Lower leg skin (tissue), 3 donors: ENCODE data around the gene TTC5.

Source experiments
- CTCF ChIP-seq, 3 donors: fragments of 450-650 bp; IDR thresholded peaks; one replicate each; pipeline ENCODE4 v1.5.1; 2016; ENCODE audit warnings: antibody characterized with exemption in 3 of 3, mild to moderate bottlenecking in 3 of 3, moderate library complexity in 2 of 3
- POLR2A ChIP-seq, 2 donors: fragments of 450-650 bp; IDR thresholded peaks; one replicate each; pipeline ENCODE4 v1.6.1; 2016 to 2017; ENCODE audit warnings: antibody characterized with exemption in 2 of 2, mild to moderate bottlenecking in 1 of 2, moderate library complexity in 1 of 2

DNA sequence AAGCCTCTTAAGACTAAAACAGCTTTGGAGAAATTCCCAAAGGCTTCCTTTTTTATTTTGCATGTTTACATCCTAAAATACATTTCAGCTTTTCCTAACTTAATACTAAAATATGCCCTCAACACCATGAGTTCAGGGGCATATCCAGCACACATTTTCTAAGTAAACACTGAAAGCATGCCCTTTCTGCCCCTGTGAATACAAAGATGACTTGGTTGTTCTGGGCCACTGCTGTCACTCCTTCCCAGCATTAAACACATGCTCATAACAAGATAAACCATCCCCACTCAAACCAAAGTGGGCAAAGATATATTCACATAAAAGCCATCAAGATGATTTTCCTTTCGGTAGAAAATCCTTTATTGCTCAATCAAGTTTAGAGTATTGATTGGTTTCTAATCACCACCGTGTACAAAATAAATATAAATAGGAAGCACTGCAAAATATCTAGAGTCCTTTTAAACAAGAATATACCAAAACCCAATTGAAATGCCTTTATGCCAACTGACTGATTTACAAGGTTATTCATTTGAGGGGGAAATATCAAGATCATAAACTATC is 25.4 kb upstream of the TTC5 start:
- TF ChIP-seq CTCF (IDR thresholded peaks at IDR 0.05) (no peak), POLR2A (IDR thresholded peaks at IDR 0.05) (no peak)
